B cell (primary cell): Measurements from ENCODE around the gene PDHB. TPM values are rescaled to one million over a fixed set of nuclear protein-coding genes. Genes with fewer than 3 reads are reported as not detected.

Experiments used
- polyA plus RNA-seq: library from polyadenylated mRNA; depleted of rRNA; stranded (reverse); fragments of >200 nt; gene quantifications from 2 replicates; pipeline ENCODE4 v1.2.3, GENCODE V29; 2012
- total RNA-seq, 2 donors: library from RNA; stranded (reverse); fragments of 120-200 nt in 1 of 2; gene quantifications; 1 replicate in 1 of 2; 2 replicates in 1 of 2; pipeline versions ENCODE4 v1.2.3 to v1.2.4, GENCODE V29; 2013 to 2022

The PDHB gene
- total and polyA plus RNA-seq, 2 donors (not counting 1 experiment from before 2014, with no cell fraction given): 21.7 to 67.2 TPM

Other genes starting within 250 kb of the PDHB start
- gene DNASE1L3, start 222.9 kb downstream of the PDHB start, total RNA-seq: 0.39 and 1.1 TPM in 2 replicates
- gene DNASE1L3, start 222.9 kb downstream of the PDHB start, polyA plus RNA-seq: 0.66 and 2.6 TPM in 2 replicates
- gene ABHD6, start 196.0 kb downstream of the PDHB start, total RNA-seq: 22.2 and 24.2 TPM in 2 replicates
- 4.5 and 6.0 TPM in 2 replicates for gene ABHD6, start 196.0 kb downstream of the PDHB start, polyA plus RNA-seq
- 17.9 and 18.3 TPM in 2 replicates for gene RPP14, start 127.6 kb downstream of the PDHB start, total RNA-seq
- gene RPP14, start 127.6 kb downstream of the PDHB start, polyA plus RNA-seq: 4.7 and 10.4 TPM in 2 replicates
- gene HTD2, start 127.3 kb downstream of the PDHB start, total RNA-seq: 8.8 and 9.3 TPM in 2 replicates
- gene HTD2, start 127.3 kb downstream of the PDHB start, polyA plus RNA-seq: 4.2 and 6.3 TPM in 2 replicates
- gene PXK, start 100.9 kb downstream of the PDHB start, total RNA-seq: 104 and 109 TPM in 2 replicates
- gene PXK, start 100.9 kb downstream of the PDHB start, polyA plus RNA-seq: 46.8 and 57.4 TPM in 2 replicates
- gene KCTD6, start 58.3 kb upstream of the PDHB start, total RNA-seq: 14.6 and 16.8 TPM in 2 replicates
- gene KCTD6, start 58.3 kb upstream of the PDHB start, polyA plus RNA-seq: 7.4 and 12.5 TPM in 2 replicates
- not detected in 2 replicates for gene ACOX2, start 103.4 kb upstream of the PDHB start, total RNA-seq
- not detected in 2 replicates for gene ACOX2, start 103.4 kb upstream of the PDHB start, polyA plus RNA-seq
- not detected in 2 replicates for gene FAM107A, start 143.6 kb upstream of the PDHB start, total RNA-seq
- not detected in 2 replicates for gene FAM107A, start 143.6 kb upstream of the PDHB start, polyA plus RNA-seq
- gene FAM3D, start 232.9 kb upstream of the PDHB start, total RNA-seq: not detected in 2 replicates
- gene FAM3D, start 232.9 kb upstream of the PDHB start, polyA plus RNA-seq: not detected in 2 replicates